Glomerular visceral epithelial cell (primary cell): ENCODE data around the gene SH3GL3.

Experiments used
- DNase-seq: peaks from one replicate; pipeline ENCODE4 v3.0.0-alpha.2; 2016; ENCODE audit errors: extremely low spot score

Gene SH3GL3, protein sequence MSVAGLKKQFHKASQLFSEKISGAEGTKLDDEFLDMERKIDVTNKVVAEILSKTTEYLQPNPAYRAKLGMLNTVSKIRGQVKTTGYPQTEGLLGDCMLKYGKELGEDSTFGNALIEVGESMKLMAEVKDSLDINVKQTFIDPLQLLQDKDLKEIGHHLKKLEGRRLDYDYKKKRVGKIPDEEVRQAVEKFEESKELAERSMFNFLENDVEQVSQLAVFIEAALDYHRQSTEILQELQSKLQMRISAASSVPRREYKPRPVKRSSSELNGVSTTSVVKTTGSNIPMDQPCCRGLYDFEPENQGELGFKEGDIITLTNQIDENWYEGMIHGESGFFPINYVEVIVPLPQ

DNA sequence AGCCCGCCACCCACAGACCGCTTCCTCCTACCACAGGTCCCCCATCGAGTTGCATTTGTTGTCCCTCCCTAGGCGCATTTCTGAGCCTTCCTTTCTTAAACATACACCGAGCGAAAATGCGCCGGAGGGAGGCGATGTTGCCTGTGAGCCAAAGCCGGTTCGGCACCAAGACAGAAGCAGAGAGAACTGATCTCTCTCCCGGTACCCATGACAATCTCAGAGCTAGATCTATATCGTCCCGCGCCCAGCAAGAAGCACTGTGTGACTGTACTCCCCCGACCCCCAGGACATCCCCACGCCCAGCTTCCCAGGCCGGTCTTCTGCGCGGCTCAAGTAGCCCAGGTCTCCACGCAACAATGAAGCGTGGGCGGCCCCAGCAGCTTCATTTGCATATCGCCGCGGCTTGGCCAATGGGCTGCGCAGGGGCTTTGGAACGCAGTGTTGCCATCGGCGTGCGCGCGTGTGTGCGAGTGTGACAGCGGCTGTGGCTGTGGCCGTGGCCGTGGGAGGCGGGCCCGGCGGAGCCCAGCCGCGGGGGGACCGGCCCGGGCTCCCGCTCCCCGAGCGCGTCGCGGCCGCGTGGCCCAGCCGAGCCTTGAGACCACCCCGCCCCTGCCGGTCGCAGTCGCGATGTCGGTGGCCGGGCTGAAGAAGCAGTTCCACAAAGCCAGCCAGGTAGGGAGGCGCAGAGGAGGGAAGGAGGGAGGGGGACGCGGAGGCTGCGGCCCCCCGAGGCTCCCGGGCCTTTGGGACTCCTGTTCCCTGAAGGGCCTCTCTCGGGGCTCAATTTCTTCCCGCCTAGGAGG is at the start of gene SH3GL3:
Gene SH3GL3 (plus strand): TSS at position 438 of the 806 bp plus-strand sequence. CDS start 193 bp downstream, at position 631.
- DNase-seq, result peak; percentile 79

GRCh38 chr15:83398626-83399025 is 48.5 kb upstream of the SH3GL3 start:
- DNase-seq, result peak; percentile 14

GRCh38 chr15:83404121-83404520 is 43.0 kb upstream of the SH3GL3 start:
- DNase-seq, result no peak

DNA sequence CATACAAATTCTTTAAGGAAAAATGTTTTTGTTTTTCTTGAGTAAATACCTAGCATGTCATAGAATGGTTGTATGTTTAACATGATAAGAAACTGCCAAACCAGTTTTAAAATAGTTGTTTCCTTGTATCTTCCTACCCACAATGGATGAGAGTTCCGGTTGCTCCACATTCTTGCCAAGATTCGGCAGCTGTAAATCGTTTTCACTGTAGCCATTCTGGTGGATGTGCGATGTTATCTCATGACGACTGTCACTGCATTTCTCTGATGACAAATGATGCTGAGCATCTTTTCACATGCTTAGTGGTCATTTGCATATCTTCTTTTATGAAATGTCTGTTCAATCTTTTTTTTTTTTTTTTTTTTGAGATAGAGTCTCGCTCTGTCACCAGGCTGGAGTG is 36.6 kb upstream of the SH3GL3 start:
- no peak for DNase-seq

- no peak for DNase-seq
These were observed 34.0 kb upstream of the SH3GL3 start for GRCh38 chr15:83413054-83413719.

DNA sequence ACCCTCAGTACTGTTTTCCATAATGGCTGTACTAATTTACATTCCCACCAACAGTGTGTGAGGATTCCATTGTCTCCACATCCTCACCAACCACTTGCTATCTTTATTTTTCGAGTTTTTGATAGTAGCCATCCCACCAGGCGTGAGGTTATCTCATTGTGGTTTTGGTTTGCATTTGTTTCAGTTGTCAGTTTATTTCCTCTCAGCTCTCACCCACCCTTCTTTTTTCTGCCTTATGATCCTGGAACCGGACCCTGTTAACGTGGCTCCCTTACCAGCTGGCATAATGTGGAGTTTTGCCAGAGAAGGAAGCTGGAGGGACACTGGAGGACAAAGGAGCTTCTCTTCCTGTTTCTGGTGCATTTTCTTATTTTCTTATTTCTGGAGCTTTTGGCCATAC is 25.1 kb upstream of the SH3GL3 start:
- DNase-seq, result no peak

DNA sequence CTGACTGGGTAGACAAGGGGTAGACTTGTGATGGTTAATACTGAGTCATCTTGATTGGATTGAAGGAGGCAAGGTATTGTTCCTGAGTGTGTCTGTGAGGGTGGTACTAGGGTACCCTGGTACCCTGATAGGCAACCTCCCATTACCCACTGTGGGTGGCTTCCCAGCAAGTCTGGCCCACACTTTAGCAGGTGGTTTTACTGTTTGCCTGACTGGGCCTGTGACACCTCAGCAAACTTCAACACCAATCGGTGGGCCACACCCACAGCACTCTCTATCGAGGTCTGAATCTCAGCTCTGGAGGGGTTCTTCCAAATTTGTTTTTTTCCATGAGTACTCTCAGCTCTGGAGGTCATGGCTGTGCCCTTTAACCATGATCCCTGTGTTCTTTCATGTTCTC is 24.6 kb upstream of the SH3GL3 start:
- DNase-seq, result no peak

DNA sequence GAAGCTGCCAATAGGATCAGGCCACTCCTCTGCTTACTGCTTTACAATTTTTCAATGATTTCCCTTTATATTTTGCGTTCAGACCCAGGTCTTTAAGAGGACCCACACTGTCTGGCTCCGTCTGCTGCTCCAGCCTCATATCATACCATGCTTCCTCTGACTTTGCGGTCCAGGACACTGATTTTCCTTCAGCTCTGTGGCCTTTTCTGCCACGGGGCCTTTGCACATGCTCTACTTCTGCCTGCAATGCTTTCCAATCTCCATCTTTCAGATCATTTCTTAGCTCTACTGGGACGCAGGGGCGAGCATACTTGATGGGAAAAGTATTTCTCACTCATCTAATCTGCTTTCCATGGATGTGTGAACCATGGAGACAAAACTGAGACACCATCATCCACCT is 23.0 kb upstream of the SH3GL3 start:
- no peak for DNase-seq

- no peak for DNase-seq
These were observed 16.7 kb upstream of the SH3GL3 start for GRCh38 chr15:83430441-83430840.

DNA sequence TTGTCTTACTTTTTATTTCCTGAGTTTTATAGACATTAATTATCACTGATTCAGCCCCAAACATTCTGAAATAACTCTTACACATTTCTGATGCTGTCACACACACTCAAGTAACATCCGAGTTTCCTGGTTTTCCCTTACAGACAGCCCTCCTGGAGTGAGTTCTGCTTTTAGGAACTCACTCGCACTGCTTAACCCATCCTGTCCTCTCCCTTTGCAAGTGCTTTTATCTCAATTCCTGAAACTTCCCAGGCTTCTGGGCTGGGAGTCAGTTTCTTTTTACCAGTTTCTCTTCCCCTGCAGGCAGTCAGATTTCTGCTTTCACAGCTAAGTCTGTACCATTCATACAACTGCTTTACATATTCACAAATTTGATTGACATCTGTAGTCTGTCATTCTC is 15.6 kb upstream of the SH3GL3 start:
- DNase-seq, result no peak

- peak; percentile 60 for DNase-seq
These were observed 11.9 kb upstream of the SH3GL3 start for GRCh38 chr15:83435202-83435601.

DNA sequence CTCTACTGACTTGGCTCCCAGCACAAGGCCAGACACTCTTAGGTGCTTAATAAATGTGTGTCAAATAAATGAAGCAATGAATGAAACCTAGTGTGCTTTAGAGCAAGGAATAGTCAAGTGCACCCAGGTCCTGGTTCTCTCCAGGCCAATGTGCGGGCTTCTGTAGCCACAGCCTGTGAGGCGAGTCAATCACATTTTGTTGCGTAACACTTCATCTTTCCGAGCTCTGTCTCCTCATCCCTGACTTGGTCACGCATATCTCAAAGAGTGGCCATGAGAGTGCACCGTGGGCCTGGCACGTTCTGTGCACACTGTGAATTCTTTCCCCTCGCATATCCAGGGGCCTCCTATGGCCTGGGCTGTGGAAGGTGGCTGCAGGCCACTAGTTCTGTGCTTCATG is 11.4 kb upstream of the SH3GL3 start:
- DNase-seq, result peak; percentile 24

GRCh38 chr15:83436513-83437158 is 10.5 kb upstream of the SH3GL3 start:
- peak; percentile 56 for DNase-seq

- peak; percentile 79 for DNase-seq
These were observed 3.9 kb upstream of the SH3GL3 start for GRCh38 chr15:83443076-83443847.

GRCh38 chr15:83444936-83445335 is 2.2 kb upstream of the SH3GL3 start:
- no peak for DNase-seq

GRCh38 chr15:83445643-83446042 is 1.5 kb upstream of the SH3GL3 start:
- DNase-seq, result no peak

GRCh38 chr15:83446417-83446816 is 724 bp upstream of the SH3GL3 start:
- DNase-seq, result no peak

DNA sequence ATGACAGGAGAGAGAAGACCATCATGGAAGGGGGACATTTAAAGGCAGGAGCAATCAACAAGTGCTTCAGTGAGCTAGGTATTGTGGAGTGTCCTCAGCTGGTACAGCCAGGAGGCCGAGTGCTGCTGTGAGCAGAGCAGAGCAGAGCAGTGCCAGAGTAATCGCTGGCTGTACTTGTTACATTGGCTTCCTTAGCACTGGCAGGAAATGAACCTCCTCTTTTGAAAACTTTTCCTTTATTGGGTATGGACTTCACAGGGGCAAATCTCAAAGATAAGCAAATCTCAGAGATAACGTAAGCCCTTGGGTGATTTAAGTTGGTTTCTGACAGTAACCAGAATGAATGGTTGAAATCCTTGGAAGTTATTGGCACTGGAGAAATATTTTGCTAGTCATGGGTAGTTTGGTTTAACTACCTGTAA is 2.1 kb downstream of the SH3GL3 start:
- DNase-seq, result no peak

GRCh38 chr15:83449937-83450506 is 2.9 kb downstream of the SH3GL3 start:
- peak; percentile 52 for DNase-seq

DNA sequence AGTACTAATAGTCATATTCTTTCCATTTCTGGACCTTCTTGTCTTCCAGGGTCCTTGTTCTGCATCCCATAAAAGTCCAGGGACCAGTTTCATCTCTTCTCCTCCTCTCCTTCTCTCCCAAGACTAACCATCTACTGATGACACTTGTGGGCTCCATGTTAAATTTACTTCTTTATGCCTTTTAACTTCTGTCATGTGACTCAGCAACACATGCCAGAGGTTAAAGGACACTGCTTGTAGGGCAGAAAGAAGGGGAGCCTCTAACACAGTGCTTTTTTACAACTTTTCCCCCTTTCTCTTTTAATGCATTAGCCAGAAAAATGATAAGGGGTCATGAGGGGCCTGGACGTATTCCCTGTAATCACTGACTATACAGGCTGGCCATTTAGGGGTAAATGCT is 10.0 kb downstream of the SH3GL3 start:
- DNase-seq, result no peak

DNA sequence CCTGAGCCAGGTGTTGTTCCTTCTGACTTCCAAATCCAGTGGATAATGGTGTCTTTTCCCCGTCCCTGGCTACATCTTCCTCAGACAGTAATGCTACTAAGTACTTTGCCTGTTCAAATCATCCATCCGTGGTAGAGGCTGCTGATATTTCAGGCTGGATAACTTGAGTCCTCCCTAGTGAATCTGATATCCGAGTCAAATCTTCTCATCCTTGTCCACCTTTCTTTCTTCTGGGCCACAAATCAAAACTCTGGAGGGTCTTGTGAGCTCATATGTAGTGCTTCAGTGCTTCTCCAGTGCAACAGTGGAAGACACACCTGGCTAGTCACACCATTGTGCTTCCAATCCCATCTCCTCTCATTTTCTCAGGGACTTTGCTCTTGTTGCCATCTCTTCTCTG is 11.2 kb downstream of the SH3GL3 start:
- no peak for DNase-seq
